Lower lobe of right lung (tissue), 2 donors: ENCODE results near the gene ZZZ3. TPM values are rescaled to one million over a fixed set of nuclear protein-coding genes. Genes with fewer than 3 reads are reported as not detected.

Experiments used
- ATAC-seq, 2 donors: fragments of 200-7000 bp; cut with Tn5 transposase; one replicate each; pipeline ENCODE4 v1.9.1; 2020 to 2022; ENCODE audit warnings: mild to moderate bottlenecking in 2 of 2, moderate library complexity in 2 of 2
- DNase-seq: peaks from one replicate; pipeline ENCODE4 v3.0.0-alpha.2; 2020
- H3K27ac ChIP-seq: fragments of 200-600 bp; one replicate; pipeline ENCODE4 v1.8.0; 2022
- H3K27me3 ChIP-seq: fragments of 200-600 bp; one replicate; pipeline ENCODE4 v1.8.0; 2022; ENCODE audit warnings: low read depth
- H3K36me3 ChIP-seq: fragments of 200-600 bp; one replicate; pipeline ENCODE4 v1.8.0; 2022; ENCODE audit warnings: mild to moderate bottlenecking
- H3K4me1 ChIP-seq: fragments of 200-600 bp; one replicate; pipeline ENCODE4 v1.8.0; 2022
- H3K4me3 ChIP-seq: fragments of 200-600 bp; one replicate; pipeline ENCODE4 v1.8.0; 2022; ENCODE audit warnings: mild to moderate bottlenecking
- H3K9me3 ChIP-seq: fragments of 200-600 bp; one replicate; pipeline ENCODE4 v1.8.0; 2022
- CTCF ChIP-seq: fragments of 200-600 bp; IDR thresholded peaks from one replicate; pipeline ENCODE4 v1.8.0; 2022; ENCODE audit warnings: antibody characterized with exemption, mild to moderate bottlenecking
- intact Hi-C: fragments of 100-400 bp; cut with DNase I; formaldehyde crosslinking; loops from one replicate; pipeline ENCODE4 v1.11.0; 2022
- total RNA-seq: library from RNA; stranded (reverse); fragmentation: NEBNext Ultra II Directional; extraction: Animal tissue kit (Norgen Biotek cat#: 25700); gene quantifications from one replicate; pipeline ENCODE4 v1.2.1, GENCODE V29; 2021
- donor health status: DM: no; HTN: yes; CAD: no; lungs with severe emphysema.

The ZZZ3 gene
- total RNA-seq, 1 donor from 2014 or later: 44.5 TPM

GRCh38 chr1:77642941-77643340 is 39.5 kb downstream of the ZZZ3 start:
- H3K4me3 ChIP-seq: no peak overlapping the region
- peaks cover 15% of the 10 kb centered on the region for H3K36me3 ChIP-seq
- no peaks in the 10 kb centered on the region for H3K27me3 ChIP-seq
- no peaks in the 10 kb centered on the region for H3K4me1 ChIP-seq
- DNase-seq: no peak
- TF ChIP-seq CTCF: no peak
- no peak overlapping the region for H3K27ac ChIP-seq
- no peaks in the 10 kb centered on the region for H3K9me3 ChIP-seq
- intact Hi-C loops: no loop called here
- ATAC-seq: no peak

GRCh38 chr1:77642196-77642595 is 40.3 kb downstream of the ZZZ3 start:
- no peak for DNase-seq
- Histone ChIP-seq H3K4me1 (no peaks in the 10 kb centered on the region), H3K27me3 (no peaks in the 10 kb centered on the region), H3K36me3 (peaks cover 15% of the 10 kb centered on the region), H3K4me3 (no peak overlapping the region), H3K27ac (no peak overlapping the region), H3K9me3 (no peaks in the 10 kb centered on the region)
- intact Hi-C loops: no loop called here
- ATAC-seq: no peak
- TF ChIP-seq CTCF: no peak

GRCh38 chr1:77639557-77640069 is 42.8 kb downstream of the ZZZ3 start:
- peaks cover 6% of the 10 kb centered on the region for H3K36me3 ChIP-seq
- intact Hi-C loops: no loop called here
- TF ChIP-seq CTCF: no peak

GRCh38 chr1:77639056-77639455 is 43.4 kb downstream of the ZZZ3 start:
- no peak for ATAC-seq
- DNase-seq: no peak
- no peak overlapping the region for H3K4me3 ChIP-seq
- no peaks in the 10 kb centered on the region for H3K9me3 ChIP-seq
- no peak for TF ChIP-seq CTCF
- H3K4me1 ChIP-seq: no peaks in the 10 kb centered on the region
- H3K36me3 ChIP-seq: peaks cover 7% of the 10 kb centered on the region
- no peak overlapping the region for H3K27ac ChIP-seq
- no peaks in the 10 kb centered on the region for H3K27me3 ChIP-seq
- intact Hi-C loops: no loop called here

More at GRCh38 chr1:77639557-77640069, 42.8 kb downstream of the ZZZ3 start:
- ATAC-seq (no peak), DNase-seq (no peak)
- Histone ChIP-seq H3K4me1 (no peaks in the 10 kb centered on the region), H3K27ac (no peak overlapping the region), H3K9me3 (no peaks in the 10 kb centered on the region), H3K4me3 (no peak overlapping the region), H3K27me3 (no peaks in the 10 kb centered on the region)

GRCh38 chr1:77636864-77637263 is 45.6 kb downstream of the ZZZ3 start:
- no peak overlapping the region for H3K4me3 ChIP-seq
- no peaks in the 10 kb centered on the region for H3K27me3 ChIP-seq
- H3K27ac ChIP-seq: no peak overlapping the region
- DNase-seq (no peak), ATAC-seq (no peak)
- H3K4me1 ChIP-seq: no peaks in the 10 kb centered on the region
- H3K36me3 ChIP-seq: peaks cover 23% of the 10 kb centered on the region
- H3K9me3 ChIP-seq: no peaks in the 10 kb centered on the region
- intact Hi-C loops: no loop called here
- TF ChIP-seq CTCF: no peak

Other genes with a start within 250 kb of the ZZZ3 start
- 68.4 TPM for gene USP33, start 77.2 kb upstream of the ZZZ3 start, total RNA-seq
- gene MIGA1, start 97.0 kb upstream of the ZZZ3 start, total RNA-seq: 16.5 TPM
- 16.5 TPM for gene NEXN, start 206.0 kb upstream of the ZZZ3 start, total RNA-seq